ENCODE data around the gene CCL26. TPM values are rescaled to one million over a fixed set of nuclear protein-coding genes. Genes with fewer than 3 reads are reported as not detected.

CCL26 gene, protein sequence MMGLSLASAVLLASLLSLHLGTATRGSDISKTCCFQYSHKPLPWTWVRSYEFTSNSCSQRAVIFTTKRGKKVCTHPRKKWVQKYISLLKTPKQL
- 0.36 and 1.8 TPM in 2 replicates for total RNA-seq

DNA sequence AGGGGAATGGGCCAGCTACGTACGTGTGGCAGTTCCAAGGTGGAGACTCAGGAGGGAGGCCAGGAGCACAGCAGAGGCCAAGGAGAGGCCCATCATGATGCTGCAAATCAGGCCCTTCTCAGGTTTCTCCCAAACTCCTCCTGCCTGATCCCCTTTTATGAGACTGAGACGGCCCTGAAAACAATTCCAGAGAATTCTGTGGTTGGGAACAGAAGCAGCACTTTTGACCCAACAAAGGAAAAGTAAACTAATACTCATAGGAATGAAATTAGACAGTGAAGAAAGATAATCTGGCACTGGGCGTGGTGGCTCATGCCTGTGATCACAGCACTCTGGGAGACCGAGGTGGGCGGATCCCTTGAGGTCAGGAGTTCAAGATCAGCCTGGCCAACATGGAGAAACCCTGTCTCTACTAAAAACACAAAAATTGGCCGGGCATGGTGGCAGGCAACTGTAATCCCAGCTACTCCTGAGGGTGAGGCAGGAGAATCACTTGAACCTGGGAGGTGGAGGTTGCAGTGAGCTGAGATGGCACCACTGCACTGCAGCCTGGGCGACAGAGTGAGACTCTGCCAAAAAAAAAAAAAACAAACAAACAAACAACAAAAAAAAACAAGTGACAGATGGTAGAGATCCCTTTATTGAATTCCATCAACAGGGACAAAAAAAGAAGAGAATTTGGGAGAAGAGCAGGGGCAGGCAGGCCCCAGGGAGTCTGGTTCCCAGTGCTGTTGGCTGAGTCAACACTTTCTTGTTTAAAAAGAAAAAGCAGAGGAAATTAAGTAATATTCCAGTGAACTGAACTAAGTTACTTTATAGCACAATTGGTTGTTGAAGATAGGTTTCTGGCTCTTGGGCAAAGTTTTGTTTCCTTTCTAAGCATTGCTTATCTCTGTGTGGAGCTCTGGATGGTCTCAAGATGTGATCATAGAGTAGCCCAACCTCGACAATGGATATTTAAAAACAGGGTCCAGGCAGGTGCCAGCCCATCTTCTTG lies at the start of gene CCL26:
Gene CCL26 (minus strand): TSS at position 131 of the 997 bp plus-strand sequence. CDS start 35 bp downstream, at position 96.

DNA sequence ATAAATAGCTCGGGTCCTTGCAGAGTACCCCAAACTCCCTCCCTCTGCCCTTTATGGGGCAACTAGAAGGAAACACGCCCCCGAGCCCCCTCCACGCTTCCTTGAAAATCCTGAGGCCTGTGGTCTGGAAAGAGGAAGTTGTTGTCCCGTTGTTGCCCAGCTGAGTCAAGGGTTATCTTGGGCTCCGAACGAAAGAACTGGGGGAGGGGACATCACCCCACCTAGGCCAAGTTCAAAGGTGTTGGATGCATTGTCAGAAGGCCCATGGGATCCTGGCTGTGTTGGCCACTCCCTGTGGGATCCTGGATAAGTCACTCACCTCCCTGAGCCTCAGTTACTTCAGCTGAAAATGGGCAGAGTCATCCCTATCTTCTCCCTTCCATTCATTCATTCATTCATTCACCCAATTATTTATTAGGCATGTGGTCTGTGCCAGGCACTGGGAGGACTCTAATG lies 41.8 kb upstream of the CCL26 start, which contains the start of gene CCL24:
Gene CCL24 (minus strand): TSS at position 26 of the 456 bp plus-strand sequence. CDS start 91 bp downstream, outside the sequence.

DNA sequence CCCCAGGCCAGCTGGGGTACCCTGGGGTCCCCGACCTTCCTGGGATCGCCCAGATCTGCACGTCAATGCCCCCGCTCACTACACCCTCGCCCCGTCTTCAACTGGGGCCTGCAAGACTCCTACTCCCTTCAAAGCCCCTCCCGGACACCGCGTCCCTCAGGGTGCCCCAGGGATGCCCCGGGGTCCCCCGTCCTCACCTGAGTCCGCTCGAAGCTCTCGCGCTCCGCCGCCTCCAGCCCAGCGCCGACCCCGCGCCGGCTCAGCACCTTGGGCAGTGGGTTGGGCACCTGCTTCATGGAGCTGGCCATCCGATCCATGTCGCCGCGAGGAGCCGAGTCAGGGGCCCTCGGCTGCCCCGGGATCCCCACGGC lies 33.4 kb downstream of the CCL26 start, which contains the start of gene HIP1:
Gene HIP1 (minus strand): TSS at position 338 of the 371 bp plus-strand sequence. CDS start 21 bp downstream, at position 317.

Other genes with a start within 250 kb of the CCL26 start
- 14.5 and 17.5 TPM in 2 replicates for gene HIP1, start 33.3 kb downstream of the CCL26 start, total RNA-seq
- not detected in 2 replicates for gene CCL24, start 41.6 kb upstream of the CCL26 start, total RNA-seq
- gene RHBDD2, start 106.8 kb upstream of the CCL26 start, total RNA-seq = 18.9 and 28.4 TPM in 2 replicates
- gene POR, start 142.9 kb upstream of the CCL26 start, total RNA-seq = 64.7 and 70.2 TPM in 2 replicates
- gene TMEM120A, start 222.4 kb upstream of the CCL26 start, total RNA-seq = 18.1 and 28.2 TPM in 2 replicates